Spleen (tissue), 7 donors: ENCODE measurements around the gene PSMD10.

Source experiments
- POLR2A ChIP-seq, 3 donors: fragments of 450-650 bp; IDR thresholded peaks; one replicate each; pipeline ENCODE4 v1.5.1; 2017; ENCODE audit warnings: antibody characterized with exemption in 3 of 3, mild to moderate bottlenecking in 1 of 3
- TF ChIP-seq, protein P1 (sequence below), 11 experiments: fragments of 200-600 bp in 7 of 11; fragments of 450-650 bp in 4 of 11; sonication (generic) in 4 of 11; IDR thresholded peaks in 8 of 11; conservative IDR thresholded peaks in 3 of 11; 1 replicate in 7 of 11; 2 replicates in 4 of 11; pipeline versions ENCODE4 v1.4.0 to v1.8.0; 2016 to 2021; ENCODE audit warnings: antibody characterized with exemption in 11 of 11, inconsistent platforms in 4 of 11, mild to moderate bottlenecking in 1 of 11
- donor health status: DM: no; HTN: no; CAD: no; lungs with moderate emphysema.
- donor health status: DM: no; HTN: no; CAD: no.
- donor health status: DM: no; HTN: no; CAD: no.

DNA sequence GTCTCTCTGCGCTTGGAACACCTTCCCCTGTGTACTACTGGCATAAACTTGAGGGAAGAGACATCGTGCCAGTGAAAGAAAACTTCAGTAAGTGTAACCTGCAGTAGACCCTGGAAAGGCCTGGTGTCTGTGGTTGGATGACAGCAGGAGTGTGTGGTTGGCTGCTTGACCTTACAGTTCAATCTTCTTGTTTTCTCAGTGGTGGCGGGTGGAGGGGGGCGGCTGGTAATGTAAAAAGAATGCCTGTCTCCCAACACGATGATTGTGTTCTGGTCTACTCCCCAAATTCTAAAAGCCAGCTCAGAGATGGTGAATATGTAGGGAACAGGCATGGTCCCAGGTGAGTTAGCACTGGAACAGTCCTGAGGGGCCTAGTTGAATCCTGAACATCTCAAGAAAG, 18.6 kb downstream of the PSMD10 start:
- TF ChIP-seq, protein P1, sequence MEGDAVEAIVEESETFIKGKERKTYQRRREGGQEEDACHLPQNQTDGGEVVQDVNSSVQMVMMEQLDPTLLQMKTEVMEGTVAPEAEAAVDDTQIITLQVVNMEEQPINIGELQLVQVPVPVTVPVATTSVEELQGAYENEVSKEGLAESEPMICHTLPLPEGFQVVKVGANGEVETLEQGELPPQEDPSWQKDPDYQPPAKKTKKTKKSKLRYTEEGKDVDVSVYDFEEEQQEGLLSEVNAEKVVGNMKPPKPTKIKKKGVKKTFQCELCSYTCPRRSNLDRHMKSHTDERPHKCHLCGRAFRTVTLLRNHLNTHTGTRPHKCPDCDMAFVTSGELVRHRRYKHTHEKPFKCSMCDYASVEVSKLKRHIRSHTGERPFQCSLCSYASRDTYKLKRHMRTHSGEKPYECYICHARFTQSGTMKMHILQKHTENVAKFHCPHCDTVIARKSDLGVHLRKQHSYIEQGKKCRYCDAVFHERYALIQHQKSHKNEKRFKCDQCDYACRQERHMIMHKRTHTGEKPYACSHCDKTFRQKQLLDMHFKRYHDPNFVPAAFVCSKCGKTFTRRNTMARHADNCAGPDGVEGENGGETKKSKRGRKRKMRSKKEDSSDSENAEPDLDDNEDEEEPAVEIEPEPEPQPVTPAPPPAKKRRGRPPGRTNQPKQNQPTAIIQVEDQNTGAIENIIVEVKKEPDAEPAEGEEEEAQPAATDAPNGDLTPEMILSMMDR (IDR thresholded peaks at IDR 0.05 in 8 of 11, conservative IDR thresholded peaks at IDR 0.05 in 3 of 11): no peak
- TF ChIP-seq POLR2A (IDR thresholded peaks at IDR 0.05): no peak
